Small intestine (tissue), 7 donors: ENCODE results near the gene RESP18. TPM values are rescaled to one million over a fixed set of nuclear protein-coding genes. Genes with fewer than 3 reads are reported as not detected.
A peak's percentile ranks its signal among the peaks of the same experiment; 100 is the strongest.

Experiments used
- DNase-seq, 2 donors: peaks; one replicate each; pipeline versions ENCODE4 v3.0.0 to v3.0.0-alpha.2; 2013
- FAIRE-seq: peaks from 2 replicates; lab custom pipeline; 2012; peaks lifted over from hg19 to GRCh38; lab: Jason Lieb, UNC
- H3K27ac ChIP-seq, 3 donors: one replicate each; pipeline ENCODE4 v1.5.1; 2013; ENCODE audit warnings: low read length in 2 of 3, mild to moderate bottlenecking in 2 of 3, control low read depth in 1 of 3, inconsistent platforms in 1 of 3, low read depth in 1 of 3, moderate library complexity in 1 of 3
- H3K27me3 ChIP-seq, 3 donors: one replicate each; pipeline ENCODE4 v1.6.1; 2013; ENCODE audit warnings: low read length in 3 of 3, inconsistent platforms in 1 of 3; ENCODE audit not compliant: control insufficient read depth in 3 of 3, insufficient read depth in 3 of 3
- H3K36me3 ChIP-seq, 3 donors: one replicate each; pipeline ENCODE4 v1.6.1; 2013; ENCODE audit warnings: low read length in 3 of 3, inconsistent platforms in 1 of 3, low read depth in 1 of 3, mild to moderate bottlenecking in 1 of 3, moderate library complexity in 1 of 3; ENCODE audit not compliant: control insufficient read depth in 3 of 3, insufficient read depth in 2 of 3
- H3K4me1 ChIP-seq, 3 donors: one replicate each; pipeline ENCODE4 v1.6.1; 2013; ENCODE audit warnings: low read length in 2 of 3, inconsistent platforms in 1 of 3, low read depth in 1 of 3, mild to moderate bottlenecking in 1 of 3, moderate library complexity in 1 of 3; ENCODE audit not compliant: control insufficient read depth in 3 of 3, insufficient read depth in 2 of 3
- H3K4me3 ChIP-seq, 3 donors: one replicate each; pipeline ENCODE4 v1.5.1; 2013; ENCODE audit warnings: low read length in 3 of 3, control low read depth in 1 of 3, inconsistent platforms in 1 of 3, low read depth in 1 of 3, mild to moderate bottlenecking in 1 of 3, moderate library complexity in 1 of 3
- H3K9me3 ChIP-seq, 2 donors: one replicate each; pipeline ENCODE4 v1.6.1; 2013; ENCODE audit warnings: low read depth in 1 of 2, low read length in 1 of 2; ENCODE audit not compliant: control insufficient read depth in 2 of 2, insufficient read depth in 1 of 2
- WGBS, 3 donors: extraction: QIAGEN DNeasy Blood & Tissue Kit; methylation state at CpG; one replicate each; pipeline ENCODE4 v1.1.7; 2013; 5-methylcytosine and 5-hydroxymethylcytosine counted together
- polyA plus RNA-seq, 4 donors: library from polyadenylated mRNA; stranded (reverse) in 3 of 4; unstranded in 1 of 4; fragments of 200-250 nt in 3 of 4; fragments of 120-200 nt in 1 of 4; gene quantifications; one replicate each; pipeline versions ENCODE4 v1.2.1 to v1.2.3, GENCODE V29; 2013
- donor health status: healthy with polysubstance abuse.
- donor health status: control.
- donor health status: control.
- donor health status: Bipolar disorder and iron deficiency.
- donor health status: healthy.

RESP18 gene
- polyA plus RNA-seq, 4 donors: 0.16 to 0.28 TPM; not detected in 2

DNA sequence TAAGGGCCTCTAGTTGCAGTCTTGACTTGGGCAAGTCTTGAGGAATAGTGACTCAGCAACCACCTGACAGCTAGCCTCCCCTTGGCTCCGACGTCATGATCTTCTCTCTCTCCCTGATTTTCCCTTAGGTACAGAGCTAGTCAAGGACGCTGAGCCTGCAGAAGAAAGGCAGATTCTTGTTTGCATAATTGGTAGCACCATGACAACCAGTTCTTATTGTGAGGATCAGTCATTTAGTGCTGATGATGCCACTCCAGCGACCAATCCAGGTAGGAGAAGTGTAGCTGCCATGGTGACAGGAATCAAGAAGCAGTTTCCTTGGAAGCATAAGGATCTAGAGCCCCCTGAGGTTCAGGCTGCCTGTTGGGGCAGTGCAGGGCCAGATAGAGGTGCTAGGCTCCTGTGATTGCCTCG lies 2.8 kb upstream of the RESP18 start:
- Histone ChIP-seq H3K4me3 (no peak overlapping the region), H3K27me3 (peaks cover 0 to 41% (median 18%) of the 10 kb centered on the region in 3 donors), H3K4me1 (no peaks in the 10 kb centered on the region), H3K27ac (no peak overlapping the region), H3K36me3 (no peaks in the 10 kb centered on the region), H3K9me3 (peaks cover 0 to 7% of the 10 kb centered on the region in 2 donors)
- DNase-seq: no peak
- no peak for FAIRE-seq
- 20 to 46% (median 36%) methylated on average over 5 of the region's 5 CpGs for WGBS, 3 donors

DNA sequence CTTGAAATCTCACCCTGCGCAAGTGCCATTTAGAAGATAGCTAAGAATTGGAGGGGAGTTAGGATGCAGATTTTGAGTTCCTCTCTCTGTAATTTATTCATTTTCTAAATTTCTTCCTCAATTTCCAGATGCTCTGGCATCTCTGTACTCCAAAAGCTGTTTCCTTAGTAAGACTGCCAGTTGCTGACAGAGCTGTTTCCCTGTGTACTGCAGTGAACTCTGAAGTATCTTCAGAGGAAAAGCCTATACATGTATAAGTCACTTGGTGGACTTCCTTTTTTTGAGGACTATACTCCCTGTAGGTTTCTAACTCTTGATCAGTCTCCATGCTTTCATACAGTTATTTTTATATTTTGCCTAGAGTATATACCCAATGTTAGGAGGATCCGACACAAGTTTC lies 1.5 kb upstream of the RESP18 start:
- 70 to 94% (median 88%) methylated on average over 2 of the region's 2 CpGs for WGBS, 3 donors
- Histone ChIP-seq H3K27ac (no peak overlapping the region), H3K4me1 (no peaks in the 10 kb centered on the region), H3K9me3 (peaks cover 0 to 7% of the 10 kb centered on the region in 2 donors), H3K36me3 (no peaks in the 10 kb centered on the region), H3K4me3 (no peak overlapping the region), H3K27me3 (peaks cover 0 to 45% (median 20%) of the 10 kb centered on the region in 3 donors)
- DNase-seq (no peak), FAIRE-seq (no peak)

DNA sequence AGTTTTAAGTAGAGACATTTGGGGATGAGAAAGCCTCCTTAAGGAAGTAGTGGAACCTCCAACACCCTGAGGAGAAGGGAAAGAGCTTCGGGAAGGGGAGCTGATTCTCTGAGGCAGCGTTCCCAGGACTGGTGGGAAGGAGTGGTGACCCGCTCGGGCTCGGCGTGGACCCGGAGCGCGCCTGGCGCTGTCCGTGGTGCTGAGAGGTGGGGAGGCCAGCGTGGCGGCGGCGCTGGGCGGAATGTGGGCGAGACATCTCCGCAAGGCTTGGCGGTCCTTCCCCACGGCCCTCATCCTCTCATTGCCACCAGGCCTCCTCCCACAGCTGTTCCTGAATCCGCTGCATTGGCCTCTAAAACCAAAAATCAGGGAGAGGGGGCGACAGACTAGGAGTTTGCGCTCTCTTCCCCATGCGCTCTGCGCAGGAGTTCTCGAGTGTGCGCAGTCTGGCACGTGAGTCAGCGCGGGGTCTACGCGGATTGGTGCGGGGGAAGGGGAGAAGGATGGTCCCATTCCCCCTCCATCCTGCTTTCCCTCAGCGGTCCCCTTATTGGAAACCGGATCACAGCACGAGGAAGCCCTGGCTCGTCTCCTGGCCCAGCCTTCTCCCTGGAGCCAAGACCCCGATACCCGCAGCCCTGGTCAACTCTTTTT lies 857 bp downstream of the RESP18 start:
- no peak overlapping the region for H3K4me3 ChIP-seq
- H3K36me3 ChIP-seq: no peaks in the 10 kb centered on the region
- FAIRE-seq (no peak), DNase-seq (peak; percentile 9 to 72)
- WGBS, 3 donors: 14 to 26% (median 23%) methylated on average over 38 to 39 of the region's 39 CpGs
- H3K27me3 ChIP-seq: peaks cover 0 to 59% (median 20%) of the 10 kb centered on the region in 3 donors
- H3K4me1 ChIP-seq: no peaks in the 10 kb centered on the region
- no peak overlapping the region for H3K27ac ChIP-seq
- peaks cover 0 to 4% of the 10 kb centered on the region in 2 donors for H3K9me3 ChIP-seq

DNA sequence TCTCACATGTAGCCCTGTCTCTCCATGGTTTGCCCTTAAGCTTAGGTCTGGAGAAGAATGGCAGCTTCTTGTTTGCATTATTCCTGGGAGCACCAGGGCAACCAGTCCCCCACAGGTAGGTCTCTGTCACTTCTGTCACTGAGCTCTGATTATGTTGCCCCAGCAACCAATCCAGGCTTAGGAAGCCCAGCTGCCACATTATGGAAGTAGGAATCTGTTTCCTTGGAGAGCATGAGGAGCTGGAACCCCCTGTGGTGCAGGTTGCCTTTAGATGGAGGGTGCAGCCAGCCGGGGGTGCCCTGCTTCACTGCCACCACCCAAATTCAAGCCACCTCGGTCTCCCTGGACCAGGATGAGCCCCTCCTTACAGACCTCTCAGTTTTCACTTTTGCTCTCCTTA lies 4.8 kb downstream of the RESP18 start:
- Histone ChIP-seq H3K36me3 (no peaks in the 10 kb centered on the region), H3K9me3 (no peaks in the 10 kb centered on the region), H3K4me1 (no peaks in the 10 kb centered on the region), H3K27ac (no peak overlapping the region), H3K4me3 (no peak overlapping the region), H3K27me3 (peaks cover 0 to 40% (median 19%) of the 10 kb centered on the region in 3 donors)
- 29 to 43% (median 43%) methylated on average over 2 of the region's 2 CpGs for WGBS, 3 donors
- DNase-seq: peak in 1 of 2 donors; percentile 5
- no peak for FAIRE-seq

DNA sequence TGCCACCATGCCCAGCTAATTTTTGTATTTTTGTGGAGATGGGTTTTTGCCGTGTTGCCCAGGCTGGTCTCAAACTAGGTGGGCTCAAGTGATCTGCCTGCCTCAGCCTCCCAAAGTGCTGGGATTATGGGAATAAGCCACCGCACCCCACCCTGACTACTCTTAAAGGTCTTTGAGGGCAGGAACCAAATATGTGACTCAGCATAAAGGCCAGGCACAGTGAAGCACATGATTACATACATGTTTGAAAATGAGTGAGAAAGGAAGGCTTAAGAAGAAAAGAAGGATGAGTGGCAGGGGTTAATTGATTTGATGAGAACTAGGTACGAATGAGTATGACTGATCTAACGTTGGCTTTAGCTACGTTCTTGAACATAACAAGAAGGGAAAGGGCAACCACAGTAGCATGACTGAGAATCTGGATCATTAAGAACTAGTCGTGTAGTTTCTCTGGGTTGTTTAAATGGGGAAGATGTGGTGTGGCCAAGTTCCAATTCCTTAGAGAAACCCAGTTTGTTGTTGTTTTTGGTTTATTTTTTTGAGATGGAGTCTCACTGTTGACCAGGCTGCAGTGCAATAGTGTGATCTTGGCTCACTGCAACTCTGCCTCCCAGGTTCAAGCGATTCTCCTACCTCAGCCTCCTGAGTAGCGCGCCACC lies 6.8 kb downstream of the RESP18 start:
- H3K9me3 ChIP-seq: no peaks in the 10 kb centered on the region
- 64 to 74% (median 67%) methylated on average over 9 of the region's 9 CpGs for WGBS, 3 donors
- H3K27ac ChIP-seq: no peak overlapping the region
- FAIRE-seq: no peak
- H3K27me3 ChIP-seq: peaks cover 0 to 21% (median 5%) of the 10 kb centered on the region in 3 donors
- H3K36me3 ChIP-seq: no peaks in the 10 kb centered on the region
- no peak for DNase-seq
- H3K4me1 ChIP-seq: no peaks in the 10 kb centered on the region
- H3K4me3 ChIP-seq: no peak overlapping the region

DNA sequence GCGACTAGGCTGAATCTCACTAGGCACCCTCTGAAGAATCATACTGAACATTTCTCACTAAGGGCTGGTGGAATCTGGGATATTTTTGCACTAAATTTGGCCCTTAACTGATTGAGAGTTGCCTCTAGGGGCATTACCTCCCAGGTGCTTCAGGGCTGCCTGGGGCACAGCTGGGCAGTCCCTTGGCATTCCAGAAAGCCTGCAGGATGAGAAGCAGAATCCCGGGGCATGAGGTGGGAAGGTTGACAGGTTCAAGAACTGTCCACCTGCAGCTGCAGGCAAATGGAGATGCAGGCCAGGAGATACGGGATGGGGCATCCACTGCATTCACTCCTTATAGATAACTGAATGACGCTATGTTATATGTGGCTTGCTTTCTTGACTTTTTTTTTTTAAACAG lies 7.4 kb downstream of the RESP18 start:
- no peak for FAIRE-seq
- H3K27me3 ChIP-seq: peaks cover 0 to 15% (median 2%) of the 10 kb centered on the region in 3 donors
- H3K27ac ChIP-seq: no peak overlapping the region
- 74 to 81% (median 79%) methylated on average over 4 of the region's 4 CpGs for WGBS, 3 donors
- no peaks in the 10 kb centered on the region for H3K36me3 ChIP-seq
- no peaks in the 10 kb centered on the region for H3K9me3 ChIP-seq
- no peak overlapping the region for H3K4me3 ChIP-seq
- DNase-seq: no peak
- H3K4me1 ChIP-seq: no peaks in the 10 kb centered on the region

DNA sequence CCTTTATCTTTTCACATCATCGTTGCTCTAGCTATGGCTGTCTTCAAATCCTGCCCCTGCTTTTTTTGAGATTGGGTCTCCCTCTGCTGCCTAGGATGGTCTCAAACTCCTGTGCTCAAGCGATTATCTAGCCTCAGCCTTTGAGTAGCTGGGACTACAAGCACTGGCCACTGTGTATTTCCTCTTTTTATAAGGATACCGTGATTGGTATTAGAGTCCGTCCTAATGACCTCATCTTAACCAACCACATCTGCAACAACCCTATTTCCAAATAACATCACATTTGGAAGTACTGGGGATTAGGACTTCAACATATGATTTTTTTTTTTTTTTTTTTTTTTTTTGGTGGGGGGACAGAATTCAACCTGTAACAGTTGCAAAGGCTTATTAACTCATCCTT lies 9.1 kb downstream of the RESP18 start:
- no peak for FAIRE-seq
- peaks cover 0 to 9% (median 0%) of the 10 kb centered on the region in 3 donors for H3K27me3 ChIP-seq

DNA sequence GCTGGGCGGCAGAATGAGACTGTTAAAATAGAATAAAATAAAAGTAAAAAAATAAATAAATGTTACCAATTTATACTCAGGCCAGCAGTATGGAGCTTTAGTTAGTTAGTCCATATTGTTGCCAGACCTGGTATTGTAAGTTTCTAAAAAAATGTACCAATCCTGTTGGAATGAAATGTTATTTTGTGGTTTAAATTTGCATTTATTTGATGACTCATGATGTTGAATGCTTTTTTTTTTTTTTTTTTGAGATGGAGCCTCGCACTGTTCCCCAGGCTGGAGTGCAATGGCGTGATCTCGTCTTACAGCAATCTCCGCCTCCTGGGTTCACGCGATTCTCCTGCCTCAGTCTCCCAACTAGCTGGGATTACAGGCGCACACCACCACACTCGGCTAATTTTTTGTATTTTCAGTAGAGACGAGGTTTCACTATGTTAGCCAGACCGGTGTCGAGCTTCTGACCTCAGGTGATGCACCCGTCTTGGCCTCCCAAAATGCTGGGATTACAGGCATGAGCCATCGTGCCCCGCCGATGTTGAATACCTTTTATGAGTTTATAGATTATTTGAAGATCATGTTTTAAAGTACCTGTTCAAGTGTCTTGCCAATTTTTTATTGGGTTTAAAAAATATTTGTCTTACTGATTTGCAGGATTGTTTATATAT lies 17.6 kb downstream of the RESP18 start:
- no peaks in the 10 kb centered on the region for H3K9me3 ChIP-seq
- DNase-seq (no peak), FAIRE-seq (no peak)
- no peaks in the 10 kb centered on the region for H3K36me3 ChIP-seq
- WGBS, 3 donors: 90 to 92% (median 91%) methylated on average over 16 of the region's 16 CpGs
- no peak overlapping the region for H3K4me3 ChIP-seq
- H3K4me1 ChIP-seq: no peaks in the 10 kb centered on the region
- H3K27me3 ChIP-seq: peaks cover 0 to 7% (median 5%) of the 10 kb centered on the region in 3 donors
- H3K27ac ChIP-seq: no peak overlapping the region

More for the DNA sequence above, 9.1 kb downstream of the RESP18 start:
- H3K9me3 ChIP-seq: no peaks in the 10 kb centered on the region
- H3K27ac ChIP-seq: no peak overlapping the region
- no peaks in the 10 kb centered on the region for H3K4me1 ChIP-seq
- DNase-seq: no peak
- WGBS, 3 donors: 69 to 73% (median 71%) methylated on average over 4 of the region's 4 CpGs
- H3K36me3 ChIP-seq: no peaks in the 10 kb centered on the region
- no peak overlapping the region for H3K4me3 ChIP-seq
